K562 (cell line): Measurements from ENCODE around the gene GCDH. TPM values are rescaled to one million over a fixed set of nuclear protein-coding genes. Genes with fewer than 3 reads are reported as not detected.

Experiments
- CHD4 ChIP-seq: fragments of 200-600 bp; sonication (generic); IDR thresholded peaks from 3 replicates; pipeline ENCODE4 v1.6.1; 2012; ENCODE audit warnings: low read depth, mild to moderate bottlenecking, mixed read lengths, low read length, inconsistent platforms; ENCODE audit not compliant: insufficient read depth, insufficient replicate concordance, poor library complexity, severe bottlenecking
- E2F1 ChIP-seq: sonication (generic); formaldehyde crosslinking; IDR thresholded peaks from 2 replicates; pipeline ENCODE4 v1.8.1; 2023; ENCODE audit warnings: mild to moderate bottlenecking, missing genetic modification reagents, moderate library complexity
- ELK1 ChIP-seq: sonication (generic); formaldehyde crosslinking; IDR thresholded peaks from 2 replicates; pipeline ENCODE4 v1.8.1; 2022; ENCODE audit warnings: missing genetic modification reagents
- HMGXB4 ChIP-seq: sonication (generic); formaldehyde crosslinking; IDR thresholded peaks from 2 replicates; pipeline ENCODE4 v1.8.1; 2023; ENCODE audit warnings: mild to moderate bottlenecking, missing genetic modification reagents
- IRF1 ChIP-seq: sonication (generic); formaldehyde crosslinking; IDR thresholded peaks from 2 replicates; pipeline ENCODE4 v1.8.0; 2022; ENCODE audit warnings: missing genetic modification reagents, mild to moderate bottlenecking, borderline replicate concordance
- KLF1 ChIP-seq: fragments of 450-650 bp; IDR thresholded peaks from 2 replicates; pipeline ENCODE4 v1.6.1; 2016; ENCODE audit warnings: missing genetic modification characterization, missing compliant biosample characterization
- KLF16 ChIP-seq: IDR thresholded peaks from 2 replicates; pipeline ENCODE4 v1.6.1; 2016; ENCODE audit warnings: antibody characterized with exemption
- NFE2 ChIP-seq: IDR thresholded peaks from 2 replicates; pipeline ENCODE4 v1.6.1; 2014; ENCODE audit warnings: antibody characterized with exemption, low read depth
- NR1H2 ChIP-seq: sonication (generic); formaldehyde crosslinking; IDR thresholded peaks from 2 replicates; pipeline ENCODE4 v1.4.0; 2020; ENCODE audit warnings: mild to moderate bottlenecking, missing genetic modification reagents
- PHF8 ChIP-seq: fragments of 200-600 bp; sonication (generic); IDR thresholded peaks from 2 replicates; pipeline ENCODE4 v1.6.1; 2012; ENCODE audit warnings: mixed run types, mild to moderate bottlenecking, inconsistent platforms, low read length, moderate library complexity, borderline replicate concordance
- PHTF2 ChIP-seq: fragments of 250-450 bp; sonication (Bioruptor Pico); IDR thresholded peaks from 2 replicates; pipeline ENCODE4 v1.5.0; 2021; ENCODE audit warnings: mild to moderate bottlenecking
- RBM25 ChIP-seq: fragments of 200-400 bp; formaldehyde crosslinking; IDR thresholded peaks from 2 replicates; pipeline ENCODE4 v1.6.1; 2018; ENCODE audit warnings: low read length, low read depth, moderate library complexity; ENCODE audit not compliant: severe bottlenecking
- SIX5 ChIP-seq, 2 experiments: IDR thresholded peaks; 2 replicates each; pipeline ENCODE4 v1.6.1; 2011; ENCODE audit warnings: low read length in 2 of 2, borderline replicate concordance in 1 of 2, low read depth in 1 of 2, mild to moderate bottlenecking in 1 of 2, moderate library complexity in 1 of 2; ENCODE audit not compliant: insufficient read depth in 1 of 2
- SLC30A9 ChIP-seq: fragments of 250-450 bp; sonication (Bioruptor Pico); IDR thresholded peaks from 2 replicates; pipeline ENCODE4 v1.8.0; 2022; ENCODE audit warnings: mild to moderate bottlenecking, moderate library complexity
- ZBTB7A ChIP-seq: IDR thresholded peaks from 2 replicates; pipeline ENCODE4 v1.6.1; 2011; ENCODE audit warnings: low read depth, mild to moderate bottlenecking, low read length, moderate library complexity, borderline replicate concordance; ENCODE audit not compliant: control insufficient read depth
- ZFX ChIP-seq: sonication (generic); formaldehyde crosslinking; IDR thresholded peaks from 2 replicates; pipeline ENCODE4 v1.8.0; 2022; ENCODE audit warnings: mild to moderate bottlenecking, missing genetic modification reagents, moderate library complexity
- ZNF445 ChIP-seq: fragments of 250-450 bp; sonication (Bioruptor Pico); IDR thresholded peaks from 2 replicates; pipeline ENCODE4 v1.4.0; 2020; ENCODE audit warnings: low read depth, mild to moderate bottlenecking, moderate library complexity
- ZNF717 ChIP-seq: fragments of 250-450 bp; sonication (Bioruptor Pico); IDR thresholded peaks from 2 replicates; pipeline ENCODE4 v1.5.0; 2021
- ZNF766 ChIP-seq: fragments of 200-800 bp; sonication (Bioruptor generic); conservative IDR thresholded peaks from 2 replicates; pipeline ENCODE4 v1.6.1; 2016; ENCODE audit warnings: missing genetic modification characterization, missing compliant biosample characterization
- polyA plus RNA-seq, 8 experiments: library from polyadenylated mRNA; depleted of rRNA in 4 of 8; stranded (reverse) in 5 of 8; unstranded in 3 of 8; fragments of >200 nt; fragmentation: Nextera tagmentation in 2 of 8; fragmentation: Illumina TruSeq in 1 of 8; extraction: Ambion mirVana in 2 of 8; extraction: Trizol in 1 of 8; gene quantifications; 2 replicates each; pipeline versions ENCODE4 v1.2.1 to v1.2.3, GENCODE V29; 2011 to 2014; ENCODE audit warnings: inconsistent platforms in 1 of 8, missing spikeins in 1 of 8
- total RNA-seq, 7 experiments: library from RNA; depleted of rRNA in 6 of 7; stranded (reverse); fragments of >200 nt in 6 of 7; fragmentation: Illumina TruSeq in 2 of 7; extraction: Trizol in 2 of 7; gene quantifications; 2 replicates each; pipeline versions ENCODE4 v1.2.1 to v1.2.3, GENCODE V29; 2011 to 2021; ENCODE audit warnings: low replicate concordance in 1 of 7
- TF ChIP-seq, protein P1 (sequence below): IDR thresholded peaks from 2 replicates; pipeline ENCODE4 v1.6.1; 2012; ENCODE audit warnings: low read depth, low read length, improper control_type of control experiment, borderline replicate concordance

The GCDH gene
- total and polyA plus RNA-seq, 9 of the 15 experiments (the other 6 are each of a cell fraction or from before 2014, with no cell fraction given), result 2.9 to 50.8 (median 19.1) TPM

GRCh38 chr19:12884926-12885748, 5.8 kb upstream of the GCDH start (continued):
- no peak for TF ChIP-seq ZNF766
- TF ChIP-seq KLF1 (tag), result no peak
- no peak for TF ChIP-seq IRF1
- no peak for TF ChIP-seq ZNF717 (CRISPR knock-in tag)
- TF ChIP-seq SLC30A9, result no peak
- no peak; the same call in 1 of the 2 replicates for TF ChIP-seq HMGXB4 (CRISPR knock-in tag)
- TF ChIP-seq SIX5 (IDR thresholded peaks at IDR 0.05; ENCODE audit: borderline replicate concordance in 1 of 2, insufficient read depth in 1 of 2, low read depth in 1 of 2, low read length in 2 of 2), result no peak
- peak; percentile 81 for TF ChIP-seq NFE2
- no peak for TF ChIP-seq ZFX (CRISPR knock-in tag)
- TF ChIP-seq NR1H2 (CRISPR knock-in tag), result peak; percentile 39; the same call in 1 of the 2 replicates
- TF ChIP-seq CHD4, result no peak
- no peak for TF ChIP-seq ZNF445 (CRISPR knock-in tag)
- TF ChIP-seq PHF8, result peak; percentile 41; the same call in 1 of the 2 replicates
- no peak; the same call in 1 of the 2 replicates for TF ChIP-seq KLF16
- no peak for TF ChIP-seq ELK1
- TF ChIP-seq PHTF2, result no peak
- TF ChIP-seq, protein P1, sequence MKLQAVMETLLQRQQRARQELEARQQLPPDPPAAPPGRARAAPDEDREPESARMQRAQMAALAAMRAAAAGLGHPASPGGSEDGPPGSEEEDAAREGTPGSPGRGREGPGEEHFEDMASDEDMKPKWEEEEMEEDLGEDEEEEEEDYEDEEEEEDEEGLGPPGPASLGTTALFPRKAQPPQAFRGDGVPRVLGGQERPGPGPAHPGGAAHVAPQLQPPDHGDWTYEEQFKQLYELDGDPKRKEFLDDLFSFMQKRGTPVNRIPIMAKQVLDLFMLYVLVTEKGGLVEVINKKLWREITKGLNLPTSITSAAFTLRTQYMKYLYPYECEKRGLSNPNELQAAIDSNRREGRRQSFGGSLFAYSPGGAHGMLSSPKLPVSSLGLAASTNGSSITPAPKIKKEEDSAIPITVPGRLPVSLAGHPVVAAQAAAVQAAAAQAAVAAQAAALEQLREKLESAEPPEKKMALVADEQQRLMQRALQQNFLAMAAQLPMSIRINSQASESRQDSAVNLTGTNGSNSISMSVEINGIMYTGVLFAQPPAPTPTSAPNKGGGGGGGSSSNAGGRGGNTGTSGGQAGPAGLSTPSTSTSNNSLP, result no peak
- peak; percentile 42; the same call in 1 of the 2 replicates for TF ChIP-seq ZBTB7A
- TF ChIP-seq E2F1, result peak; percentile 73
- no peak for TF ChIP-seq RBM25
